HT1080 (cell line): ENCODE results near the gene UQCR10. TPM values are rescaled to one million over a fixed set of nuclear protein-coding genes. Genes with fewer than 3 reads are reported as not detected.
"Not testable (repeated sequence)": the region's sequence is repeated elsewhere in the genome, so short reads cannot be mapped to it uniquely, and the experiment has no call there.

Experiments used
- DNase-seq: peaks from one replicate; pipeline ENCODE4 v3.0.0-alpha.2; 2015; ENCODE audit warnings: low read depth
- total RNA-seq: library from RNA; depleted of rRNA; stranded (reverse); fragments of >200 nt; shearing (Covaris generic); gene quantifications from 2 replicates; pipeline ENCODE4 v1.2.3, GENCODE V29; 2014

The UQCR10 gene
- total RNA-seq, 1 experiment from 2014 or later, result 177 TPM

DNA sequence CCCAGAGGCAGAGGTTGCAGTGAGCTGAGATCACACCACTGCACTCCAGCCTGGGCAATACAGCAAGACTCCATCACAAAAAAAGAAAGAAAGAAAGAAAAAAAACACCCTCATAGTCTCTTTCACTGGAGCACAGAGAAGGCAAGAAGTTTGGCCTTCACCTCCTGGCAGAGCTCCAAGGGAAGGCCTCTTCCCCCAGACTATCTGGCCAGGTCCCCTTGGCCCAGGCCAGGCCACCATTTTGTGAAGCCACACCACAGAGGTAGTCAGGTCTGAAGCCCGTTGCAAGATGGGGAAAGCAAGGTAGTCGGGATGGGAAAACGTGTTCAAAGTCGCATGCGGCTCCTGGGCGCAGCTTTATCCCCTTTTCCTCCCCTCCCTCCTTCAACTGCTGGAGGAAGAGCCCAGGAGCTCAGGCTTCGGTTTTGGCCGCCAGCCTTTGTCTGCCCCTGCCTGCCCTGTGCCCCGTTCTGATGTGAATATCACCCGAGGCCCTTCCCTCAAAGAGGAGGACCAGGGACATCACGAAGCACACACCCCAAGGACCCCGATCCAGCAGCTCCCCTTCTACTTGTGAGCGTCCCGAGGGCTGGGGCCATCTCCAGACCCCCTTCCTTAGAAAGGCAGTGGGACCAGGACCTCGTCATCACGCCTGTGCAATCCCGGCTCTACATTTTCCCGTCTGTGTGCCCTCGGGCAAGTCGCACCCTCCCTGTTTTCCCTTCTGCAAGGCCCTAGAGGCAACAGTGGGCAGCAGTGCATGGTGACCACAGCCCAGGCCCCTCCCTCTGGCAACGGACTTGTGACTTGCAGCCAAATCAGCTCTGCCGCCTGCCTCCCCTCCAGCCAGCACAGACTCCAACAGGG is 29.7 kb upstream of the UQCR10 start:
- DNase-seq, result no peak

DNA sequence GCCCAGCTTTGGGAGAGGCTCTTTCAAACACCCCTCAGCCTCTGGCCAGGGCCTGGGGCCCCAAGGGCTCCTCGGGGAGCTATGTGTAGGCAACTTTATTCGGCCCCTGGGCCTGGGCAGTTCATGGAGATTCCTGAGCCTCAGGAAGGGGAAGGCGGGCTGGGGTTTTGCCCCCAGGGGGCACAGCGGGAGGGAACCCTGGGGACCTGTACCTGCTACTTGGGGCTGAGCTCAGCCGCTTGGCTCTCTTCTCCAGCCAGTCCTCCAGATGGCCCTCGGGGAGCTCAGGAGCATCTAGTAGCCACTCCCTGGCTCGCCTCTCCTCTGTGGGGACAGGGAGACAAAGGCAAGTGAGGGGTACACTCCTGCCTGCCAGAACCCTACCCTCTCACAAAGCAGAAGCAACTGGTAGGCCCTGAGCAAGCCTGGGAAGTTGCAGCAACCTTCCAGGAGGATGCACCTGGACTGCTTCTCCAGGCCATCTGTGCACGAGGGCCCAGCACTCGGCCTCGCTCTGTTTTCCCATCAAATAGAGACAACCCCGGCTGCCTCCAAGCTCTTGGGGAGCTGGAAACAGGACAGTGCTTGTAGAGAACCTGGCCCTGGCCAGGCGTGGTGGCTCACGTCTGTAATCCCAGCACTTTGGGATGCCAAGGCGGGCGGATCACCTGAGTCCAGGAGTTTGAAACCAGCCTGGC is 28.9 kb upstream of the UQCR10 start:
- no peak for DNase-seq

DNA sequence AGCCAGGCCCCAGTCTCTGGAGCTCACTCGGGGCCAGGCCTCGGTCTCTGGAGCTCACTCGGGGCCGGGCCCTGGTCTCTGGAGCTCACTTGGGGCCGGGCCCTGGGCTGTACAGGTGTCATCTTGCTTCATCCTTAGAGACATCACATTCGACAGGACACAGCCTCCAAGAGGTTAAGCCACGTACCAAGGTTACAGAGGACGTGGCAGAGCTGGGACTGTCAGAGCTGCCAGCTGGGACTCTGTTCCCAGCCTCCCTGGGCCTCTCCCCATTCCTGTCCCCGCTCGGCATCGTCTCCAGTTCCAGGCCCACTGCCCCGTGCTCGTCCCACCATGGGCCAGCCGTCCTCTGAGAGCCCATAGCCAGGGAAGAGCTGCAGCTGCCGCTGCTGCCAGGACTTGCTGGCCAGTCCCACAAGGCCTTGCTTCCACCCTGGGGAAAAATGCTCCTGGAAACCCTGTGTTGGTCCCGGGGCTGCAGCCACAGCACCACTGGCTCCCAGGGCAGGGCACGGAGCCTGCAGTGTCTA is 27.8 kb upstream of the UQCR10 start:
- no peak for DNase-seq

DNA sequence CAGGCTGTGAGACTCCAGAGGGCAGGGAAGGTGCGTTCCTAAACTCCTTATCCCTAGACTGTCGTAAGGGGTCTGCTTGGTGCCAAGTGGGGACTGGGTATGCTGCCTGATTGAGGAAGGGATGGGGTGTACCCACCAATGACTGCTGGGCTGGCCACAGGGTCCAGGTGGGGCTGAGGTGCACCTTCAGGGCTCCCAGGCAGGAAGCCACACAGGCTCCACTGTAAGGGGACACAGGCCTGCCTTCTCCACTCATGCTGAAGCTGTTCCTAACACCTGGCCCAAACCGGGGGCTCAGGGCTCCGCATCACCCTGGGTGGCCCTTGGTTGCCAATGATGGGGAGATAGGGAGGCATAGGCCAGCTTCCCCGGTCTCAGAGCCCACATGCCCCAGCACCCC is 27.0 kb upstream of the UQCR10 start:
- DNase-seq, result no peak

DNA sequence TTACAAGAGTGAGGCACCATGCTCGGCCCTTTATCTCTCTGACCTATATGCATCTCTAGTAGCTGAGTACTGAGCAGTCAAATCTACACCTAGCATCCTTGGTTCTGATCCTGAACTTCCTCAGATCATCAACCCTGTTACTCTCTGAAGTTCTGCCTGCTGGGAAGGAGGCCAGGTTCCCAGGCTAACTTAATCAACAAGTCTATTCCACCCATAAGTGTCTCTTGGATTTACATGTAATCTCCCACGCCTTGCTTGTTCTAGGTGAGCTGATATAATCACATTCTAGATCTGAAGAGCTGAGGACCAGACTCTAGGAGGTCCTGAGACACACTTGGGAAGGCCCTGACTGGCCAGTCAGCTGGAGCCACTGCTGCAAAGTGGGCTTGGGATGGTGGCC is 25.2 kb upstream of the UQCR10 start:
- DNase-seq, result no peak

DNA sequence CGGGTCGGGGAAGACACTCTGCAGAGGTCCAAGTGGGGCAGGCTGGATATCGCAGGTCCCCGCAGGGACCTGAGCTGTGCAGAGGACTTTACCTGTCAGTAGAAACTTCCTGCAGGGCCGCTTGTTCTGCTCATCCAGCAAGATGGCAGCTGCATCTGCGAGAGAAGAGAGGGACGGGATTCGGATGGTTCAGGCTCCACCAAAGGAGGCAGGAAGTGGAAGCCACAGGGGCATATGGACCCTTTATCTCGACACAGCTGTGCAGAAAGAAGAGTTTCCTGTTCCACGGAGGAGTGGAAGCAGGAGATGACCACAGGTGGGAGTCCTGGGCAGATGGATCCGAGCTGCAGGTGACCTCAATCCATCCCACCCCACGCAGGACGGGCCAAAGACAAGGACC is 24.8 kb upstream of the UQCR10 start:
- DNase-seq, result no peak

DNA sequence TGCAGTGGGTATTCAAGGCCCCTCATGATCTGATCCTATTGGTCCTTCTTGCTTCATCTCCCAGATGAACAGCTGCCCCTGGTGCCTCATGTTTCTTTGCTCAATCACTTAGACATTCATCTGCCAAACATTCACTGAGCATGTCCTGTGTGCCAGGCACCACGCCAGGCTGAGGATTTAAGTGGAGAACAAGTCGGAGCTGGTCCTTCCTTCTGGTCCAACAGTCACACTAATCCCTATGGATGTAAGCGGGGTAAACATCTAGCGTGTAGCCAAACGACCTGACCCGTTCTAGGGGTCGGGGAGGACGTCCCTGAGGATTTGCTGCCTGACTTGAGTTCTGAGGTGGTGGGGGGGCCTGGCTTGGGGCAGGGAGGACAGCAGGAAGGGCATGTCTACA is 22.3 kb upstream of the UQCR10 start:
- no peak for DNase-seq

GRCh38 chr22:29747832-29748231 is 19.3 kb upstream of the UQCR10 start:
- no peak for DNase-seq

GRCh38 chr22:29748248-29748893 is 18.8 kb upstream of the UQCR10 start:
- DNase-seq, result no peak

DNA sequence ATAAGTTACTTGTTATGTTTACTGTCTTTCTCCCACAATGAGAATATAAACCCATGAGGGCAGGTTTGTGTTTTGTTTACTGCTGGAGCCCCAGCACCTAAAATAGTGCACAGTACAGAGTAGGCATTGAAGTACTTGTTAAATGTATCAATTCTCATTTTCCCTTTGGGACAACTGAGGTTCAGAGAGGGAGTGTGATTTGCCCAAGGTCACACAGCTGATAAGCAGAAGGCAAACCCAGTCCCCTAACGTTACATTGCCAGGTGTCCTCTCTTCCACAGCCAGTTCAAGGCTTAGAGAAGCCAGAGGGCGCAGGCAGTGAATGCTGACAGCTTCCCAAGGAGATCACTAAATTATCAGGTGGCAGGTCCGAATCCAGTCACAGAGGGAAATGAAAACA is 17.1 kb upstream of the UQCR10 start:
- DNase-seq, result no peak

DNA sequence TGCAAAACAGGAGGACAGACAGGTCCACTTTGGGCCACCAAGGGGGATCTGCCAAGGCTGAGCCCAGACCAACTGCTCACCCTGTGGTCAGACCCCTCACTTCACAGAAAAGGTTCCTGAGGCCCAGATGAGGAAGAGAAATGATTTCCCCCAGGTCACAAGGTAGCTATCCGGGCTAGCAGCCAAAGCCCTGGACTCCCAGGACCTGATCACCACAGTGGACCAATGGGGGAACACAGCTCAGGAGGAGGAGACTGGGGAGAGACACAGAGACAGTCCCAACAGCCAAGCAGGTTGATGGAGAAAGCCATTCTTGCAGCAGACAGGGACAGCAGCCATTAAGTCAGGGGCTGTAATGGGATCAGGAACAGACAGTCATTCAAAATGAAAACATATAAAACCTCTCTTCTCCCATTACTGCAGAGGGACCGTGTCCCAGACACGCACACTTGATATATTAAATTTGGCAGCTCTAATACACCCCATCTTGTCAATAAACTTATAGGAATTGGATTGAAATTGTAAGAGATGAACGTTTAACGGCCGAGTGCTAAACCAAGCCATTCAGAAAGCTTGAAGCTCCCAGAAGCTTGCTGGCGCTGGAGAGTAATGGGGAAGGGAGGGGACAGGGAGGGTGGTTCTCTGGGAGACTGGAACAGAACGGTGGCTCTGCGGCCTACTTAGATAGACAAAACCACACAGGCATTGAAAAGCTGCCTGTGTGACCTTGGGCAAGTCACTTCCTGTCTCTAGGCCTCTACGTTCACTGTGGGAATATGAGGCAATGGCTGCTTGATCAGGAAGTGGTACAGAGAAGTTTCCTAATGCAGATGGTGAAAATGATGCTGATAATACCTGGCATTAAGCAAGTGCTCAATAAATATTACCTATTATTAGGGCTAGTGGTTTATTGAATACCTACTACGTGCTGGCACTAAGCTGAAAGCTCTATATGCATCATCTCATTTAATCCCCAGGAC is 16.3 kb upstream of the UQCR10 start:
- DNase-seq, result peak; percentile 53

GRCh38 chr22:29751669-29752068 is 15.5 kb upstream of the UQCR10 start:
- no peak for DNase-seq

DNA sequence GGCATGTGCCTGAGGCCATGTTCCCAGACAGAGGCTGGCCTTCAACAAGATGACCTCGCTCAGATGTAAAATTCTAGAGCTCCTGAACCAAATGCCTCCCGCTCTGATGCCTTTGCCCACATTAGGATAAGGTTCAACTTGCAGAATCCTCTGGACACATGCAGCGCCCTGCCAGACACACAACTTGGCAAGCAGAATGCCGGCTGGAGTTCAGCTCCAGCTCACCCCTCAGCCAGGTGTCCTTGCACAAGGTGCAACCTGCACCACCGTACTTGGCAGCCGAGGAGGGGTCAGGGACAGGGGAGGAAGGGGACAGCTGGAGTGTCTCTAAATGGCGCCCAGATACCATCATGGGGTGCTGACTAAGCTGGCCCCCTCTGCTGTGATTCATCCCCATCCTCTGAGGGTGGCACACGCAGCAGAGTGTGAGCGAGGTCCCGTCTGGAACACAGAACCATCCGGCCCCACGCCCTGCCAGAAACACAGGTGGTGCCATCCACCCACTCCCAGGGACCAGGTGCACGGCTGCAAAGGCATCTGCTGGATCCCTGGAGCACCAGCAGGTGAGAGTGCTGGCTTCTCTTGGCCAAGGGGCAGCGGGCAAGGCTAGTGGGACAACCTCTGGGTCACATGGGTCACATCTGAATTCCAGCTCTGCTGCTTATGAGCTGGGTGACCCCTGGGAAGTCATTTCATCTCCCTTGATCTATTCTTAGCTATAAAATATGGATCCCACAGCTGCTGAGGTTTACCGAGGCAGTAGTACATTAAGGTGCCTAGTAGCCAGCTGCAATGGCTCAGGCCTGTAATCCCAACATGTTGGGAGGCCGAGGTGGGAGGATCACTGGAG is 13.1 kb upstream of the UQCR10 start:
- DNase-seq, result no peak

DNA sequence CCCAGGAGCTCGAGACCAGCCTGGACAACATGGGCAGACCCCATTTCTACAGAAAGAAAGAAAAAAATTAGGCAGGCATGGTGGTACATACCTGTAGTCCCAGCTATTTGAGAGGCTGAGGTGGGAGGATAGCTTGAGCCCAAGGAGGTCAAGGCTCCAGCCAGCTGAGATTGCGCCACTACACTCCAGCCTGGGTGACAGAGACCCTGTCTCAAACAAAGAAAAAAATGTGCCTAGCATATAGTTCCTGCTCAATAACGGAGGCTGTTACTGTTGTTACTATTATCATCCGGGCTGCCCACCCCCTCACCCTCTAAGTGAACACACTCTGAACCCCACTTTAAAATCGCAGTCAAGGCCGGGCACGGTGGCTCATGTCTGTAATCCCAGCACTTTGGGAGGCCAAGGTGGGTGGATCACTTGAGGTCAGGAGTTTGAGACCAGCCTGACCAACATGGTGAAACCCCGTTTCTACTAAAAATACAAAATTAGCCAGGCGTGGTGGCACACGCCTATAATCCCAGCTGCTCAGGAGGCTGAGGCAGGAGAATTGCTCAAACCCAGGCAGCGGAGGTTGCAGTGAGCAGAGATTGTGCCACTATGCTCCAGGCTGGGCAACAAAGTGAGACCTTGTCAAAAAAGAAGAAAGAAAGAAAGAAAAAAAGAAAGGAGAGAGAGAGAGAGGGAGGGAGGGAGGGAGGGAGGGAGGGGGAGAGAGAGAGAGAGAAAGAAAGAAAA is 12.3 kb upstream of the UQCR10 start:
- DNase-seq, result not testable (repeated sequence)

GRCh38 chr22:29755889-29756288 is 11.3 kb upstream of the UQCR10 start:
- DNase-seq, result no peak

GRCh38 chr22:29756341-29756740 is 10.8 kb upstream of the UQCR10 start:
- DNase-seq, result no peak

GRCh38 chr22:29757096-29757495 is 10.1 kb upstream of the UQCR10 start:
- DNase-seq, result no peak

DNA sequence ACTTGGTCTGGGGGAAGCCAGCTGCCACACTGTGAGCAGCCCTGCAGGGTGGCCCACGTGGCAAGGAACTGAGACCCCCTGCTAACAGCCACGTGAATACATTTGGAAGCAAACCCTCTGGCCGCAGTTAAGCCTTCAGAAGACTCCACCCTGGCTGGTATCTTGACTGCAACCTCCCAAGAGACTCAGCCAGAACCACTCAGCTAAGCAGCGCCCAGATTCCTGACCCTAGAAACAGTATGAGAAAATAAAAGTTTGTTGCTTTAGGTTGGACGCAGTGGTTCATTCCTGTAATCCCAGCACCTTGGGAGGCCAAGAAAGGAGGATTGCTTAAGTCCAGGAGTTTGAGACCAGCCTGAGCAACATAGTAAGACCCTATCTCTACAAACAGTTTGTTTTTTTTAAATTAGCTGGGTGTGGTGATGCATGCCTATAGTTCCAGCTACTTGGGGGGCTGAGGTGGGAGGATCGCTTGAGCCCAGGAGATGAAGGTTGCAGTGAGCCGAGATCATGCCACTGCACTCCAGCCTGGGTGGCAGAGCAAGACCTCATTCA is 9.0 kb upstream of the UQCR10 start:
- DNase-seq, result no peak

DNA sequence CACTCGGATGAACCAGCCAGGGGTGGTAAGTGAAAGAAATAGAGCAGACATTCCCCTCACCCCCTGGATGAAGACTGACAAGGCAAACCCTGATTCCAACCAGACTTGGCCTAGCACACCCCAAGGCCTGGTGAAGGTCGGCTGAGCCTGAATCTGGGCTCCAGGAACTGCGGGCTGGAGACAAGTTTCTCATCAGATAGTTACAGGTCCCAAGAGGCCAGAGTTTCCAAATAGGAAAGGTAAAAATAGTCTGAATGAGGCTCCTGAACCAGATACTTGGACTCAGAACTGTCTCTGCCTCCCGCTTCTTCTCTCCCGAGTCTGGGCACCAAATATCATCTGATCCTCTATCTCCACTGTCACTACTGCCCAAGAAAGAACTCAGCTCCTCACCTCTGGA is 8.2 kb upstream of the UQCR10 start:
- DNase-seq, result no peak
